HG02588 (cell line): ENCODE data around the gene AGAP2.

Experiments
- ATAC-seq: cut with Tn5 transposase; IDR thresholded peaks from one replicate; pipeline ENCODE4 v1.9.1; 2021; ENCODE audit warnings: mild to moderate bottlenecking, moderate library complexity; ENCODE audit not compliant: unreplicated experiment

AGAP2 gene

GRCh38 chr12:57769594-57769993, 31.1 kb upstream of the AGAP2 start:
- no peak for ATAC-seq

- no peak for ATAC-seq
These were observed 29.3 kb upstream of the AGAP2 start for GRCh38 chr12:57767876-57768275.

GRCh38 chr12:57767305-57767698, 28.8 kb upstream of the AGAP2 start:
- ATAC-seq = no peak

GRCh38 chr12:57766464-57767304, 28.1 kb upstream of the AGAP2 start, which contains the start of gene CYP27B1:
TSS of gene CYP27B1 (minus strand) at chr12:57767078. CDS start at chr12:57767041, 37 bp downstream.
- no peak for ATAC-seq

GRCh38 chr12:57765698-57766463, 27.3 kb upstream of the AGAP2 start:
- no peak for ATAC-seq

GRCh38 chr12:57765003-57765697, 26.6 kb upstream of the AGAP2 start:
- ATAC-seq = peak; percentile 64

- no peak for ATAC-seq
These were observed 26.1 kb upstream of the AGAP2 start for GRCh38 chr12:57764662-57765002.

- no peak for ATAC-seq
These were observed 25.5 kb upstream of the AGAP2 start for GRCh38 chr12:57763881-57764661.

- no peak for ATAC-seq
These were observed 23.9 kb upstream of the AGAP2 start for GRCh38 chr12:57762463-57762862.

GRCh38 chr12:57761391-57761998, 23.0 kb upstream of the AGAP2 start:
- ATAC-seq = no peak

GRCh38 chr12:57760347-57760982, 21.9 kb upstream of the AGAP2 start:
- ATAC-seq = no peak

GRCh38 chr12:57759360-57759980, 20.9 kb upstream of the AGAP2 start:
- no peak for ATAC-seq

GRCh38 chr12:57758552-57759359, 20.2 kb upstream of the AGAP2 start:
- ATAC-seq = no peak

GRCh38 chr12:57757771-57758170, 19.2 kb upstream of the AGAP2 start:
- no peak for ATAC-seq

GRCh38 chr12:57756406-57757341, 18.1 kb upstream of the AGAP2 start:
- peak; percentile 19 for ATAC-seq

GRCh38 chr12:57755454-57756372, 17.2 kb upstream of the AGAP2 start:
- ATAC-seq = no peak

GRCh38 chr12:57755194-57755453, 16.6 kb upstream of the AGAP2 start:
- ATAC-seq = no peak
